Left kidney (tissue), 2 donors: ENCODE measurements around the gene MCF2L2. TPM values are rescaled to one million over a fixed set of nuclear protein-coding genes. Genes with fewer than 3 reads are reported as not detected.

ENCODE experiments used
- DNase-seq: peaks from one replicate; pipeline ENCODE4 v3.0.0-alpha.2; 2013
- polyA plus RNA-seq: library from polyadenylated mRNA; unstranded; fragments of 120-200 nt; gene quantifications from one replicate; pipeline ENCODE4 v1.2.1, GENCODE V29; 2013; ENCODE audit not compliant: insufficient read length

MCF2L2 gene
- polyA plus RNA-seq, 1 donor = 1.7 TPM

GRCh38 chr3:183160616-183161015 is 267.8 kb downstream of the MCF2L2 start:
- DNase-seq = no peak

GRCh38 chr3:183159333-183159732 is 269.1 kb downstream of the MCF2L2 start:
- no peak for DNase-seq

- DNase-seq = no peak
Measured at GRCh38 chr3:183158551-183159006, 269.8 kb downstream of the MCF2L2 start.

- DNase-seq = no peak
Measured at GRCh38 chr3:183158113-183158512, 270.3 kb downstream of the MCF2L2 start.

GRCh38 chr3:183156266-183156665 is 272.2 kb downstream of the MCF2L2 start:
- no peak for DNase-seq

- no peak for DNase-seq
Measured at GRCh38 chr3:183155499-183155898, 272.9 kb downstream of the MCF2L2 start.

GRCh38 chr3:183153210-183153950 is 275.0 kb downstream of the MCF2L2 start:
- no peak for DNase-seq

GRCh38 chr3:183151821-183152351 is 276.5 kb downstream of the MCF2L2 start:
- DNase-seq = no peak

GRCh38 chr3:183151086-183151485 is 277.3 kb downstream of the MCF2L2 start:
- DNase-seq = no peak

GRCh38 chr3:183149915-183150750 is 278.3 kb downstream of the MCF2L2 start:
- no peak for DNase-seq

- no peak for DNase-seq
Measured at GRCh38 chr3:183148056-183148455, 280.4 kb downstream of the MCF2L2 start.

- no peak for DNase-seq
Measured at GRCh38 chr3:183144363-183144762, 284.1 kb downstream of the MCF2L2 start.

- no peak for DNase-seq
Measured at GRCh38 chr3:183142199-183142598, 286.2 kb downstream of the MCF2L2 start.

- DNase-seq = no peak
Measured at GRCh38 chr3:183134844-183135243, 293.6 kb downstream of the MCF2L2 start.

GRCh38 chr3:183132409-183132808 is 296.0 kb downstream of the MCF2L2 start:
- no peak for DNase-seq

- no peak for DNase-seq
Measured at GRCh38 chr3:183131735-183132134, 296.7 kb downstream of the MCF2L2 start.

GRCh38 chr3:183131186-183131725 is 297.2 kb downstream of the MCF2L2 start:
- DNase-seq = no peak

- DNase-seq = no peak
Measured at GRCh38 chr3:183129243-183129642, 299.2 kb downstream of the MCF2L2 start.

- no peak for DNase-seq
Measured at GRCh38 chr3:183128709-183129108, 299.7 kb downstream of the MCF2L2 start.
